ENCODE results near the gene ZNF512.

- TF ChIP-seq CTCF (conservative IDR thresholded peaks at IDR 0.05; ENCODE audit: low read length) (no peak), EZH2phosphoT487 (IDR thresholded peaks at IDR 0.05; ENCODE audit: borderline replicate concordance) (no peak)
Measured at GRCh38 chr2:27652341-27652740, 69.5 kb downstream of the ZNF512 start.
